Mesothelial cell of epicardium (in vitro differentiated cells): ENCODE measurements around the gene CCNK. TPM values are rescaled to one million over a fixed set of nuclear protein-coding genes. Genes with fewer than 3 reads are reported as not detected.

ENCODE experiments used
- DNase-seq, 2 experiments: peaks; one replicate each; pipeline ENCODE4 v3.0.0; 2021; ENCODE audit warnings: low spot score in 2 of 2; ENCODE audit not compliant: unreplicated experiment in 2 of 2
- H3K27ac Mint-ChIP-seq: 2 replicates; pipeline ENCODE4 v1.8.0; 2021; ENCODE audit warnings: mixed read lengths
- H3K27me3 Mint-ChIP-seq: 2 replicates; pipeline ENCODE4 v1.8.0; 2021; ENCODE audit warnings: low read depth, mixed read lengths
- H3K36me3 Mint-ChIP-seq: 2 replicates; pipeline ENCODE4 v1.8.0; 2021; ENCODE audit warnings: mixed read lengths
- H3K4me1 Mint-ChIP-seq: 2 replicates; pipeline ENCODE4 v1.8.0; 2021; ENCODE audit warnings: mixed read lengths
- H3K4me3 Mint-ChIP-seq: 2 replicates; pipeline ENCODE4 v1.8.0; 2021; ENCODE audit warnings: mild to moderate bottlenecking, moderate library complexity, mixed read lengths
- H3K9me3 Mint-ChIP-seq: 2 replicates; pipeline ENCODE4 v1.8.0; 2021; ENCODE audit warnings: mixed read lengths
- total RNA-seq: library from RNA; stranded (reverse); gene quantifications from 3 replicates; pipeline ENCODE4 v1.2.1, GENCODE V29; 2021
- TF ChIP-seq, protein P1 (sequence below): fragments of 200-600 bp; sonication (generic); IDR thresholded peaks from one replicate; pipeline ENCODE4 v1.5.0; 2021; ENCODE audit warnings: antibody characterized with exemption; ENCODE audit not compliant: unreplicated experiment

The CCNK gene
- total RNA-seq, 1 donor from 2014 or later, result 65.1 TPM

DNA sequence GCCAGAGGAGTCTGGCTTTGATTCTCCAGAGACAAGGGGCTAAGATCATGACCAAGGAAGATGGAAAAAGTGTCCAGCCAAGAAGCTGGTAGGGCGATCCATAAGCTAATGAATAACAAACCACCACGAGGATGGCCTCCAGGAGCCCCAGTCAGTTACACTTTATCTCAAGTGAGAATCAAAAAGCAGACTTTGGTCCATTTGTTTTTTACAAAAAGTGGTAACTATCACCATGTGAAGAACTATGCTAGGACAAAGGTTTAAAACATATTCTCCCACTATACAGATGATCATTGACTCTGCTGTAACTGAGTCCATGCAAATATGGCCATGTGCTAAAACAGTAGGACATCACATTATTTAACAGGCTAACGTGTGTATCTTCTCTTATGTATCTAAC lies 14.5 kb upstream of the CCNK start:
- no peak for DNase-seq
- H3K9me3 Mint-ChIP-seq, result no peaks in the 10 kb centered on the region
- H3K27me3 Mint-ChIP-seq, result no peaks in the 10 kb centered on the region
- peaks cover 6% of the 10 kb centered on the region for H3K36me3 Mint-ChIP-seq
- no peak overlapping the region for H3K27ac Mint-ChIP-seq
- TF ChIP-seq, protein P1, sequence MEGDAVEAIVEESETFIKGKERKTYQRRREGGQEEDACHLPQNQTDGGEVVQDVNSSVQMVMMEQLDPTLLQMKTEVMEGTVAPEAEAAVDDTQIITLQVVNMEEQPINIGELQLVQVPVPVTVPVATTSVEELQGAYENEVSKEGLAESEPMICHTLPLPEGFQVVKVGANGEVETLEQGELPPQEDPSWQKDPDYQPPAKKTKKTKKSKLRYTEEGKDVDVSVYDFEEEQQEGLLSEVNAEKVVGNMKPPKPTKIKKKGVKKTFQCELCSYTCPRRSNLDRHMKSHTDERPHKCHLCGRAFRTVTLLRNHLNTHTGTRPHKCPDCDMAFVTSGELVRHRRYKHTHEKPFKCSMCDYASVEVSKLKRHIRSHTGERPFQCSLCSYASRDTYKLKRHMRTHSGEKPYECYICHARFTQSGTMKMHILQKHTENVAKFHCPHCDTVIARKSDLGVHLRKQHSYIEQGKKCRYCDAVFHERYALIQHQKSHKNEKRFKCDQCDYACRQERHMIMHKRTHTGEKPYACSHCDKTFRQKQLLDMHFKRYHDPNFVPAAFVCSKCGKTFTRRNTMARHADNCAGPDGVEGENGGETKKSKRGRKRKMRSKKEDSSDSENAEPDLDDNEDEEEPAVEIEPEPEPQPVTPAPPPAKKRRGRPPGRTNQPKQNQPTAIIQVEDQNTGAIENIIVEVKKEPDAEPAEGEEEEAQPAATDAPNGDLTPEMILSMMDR, result no peak
- peaks cover 8% of the 10 kb centered on the region for H3K4me1 Mint-ChIP-seq
- no peak overlapping the region for H3K4me3 Mint-ChIP-seq

DNA sequence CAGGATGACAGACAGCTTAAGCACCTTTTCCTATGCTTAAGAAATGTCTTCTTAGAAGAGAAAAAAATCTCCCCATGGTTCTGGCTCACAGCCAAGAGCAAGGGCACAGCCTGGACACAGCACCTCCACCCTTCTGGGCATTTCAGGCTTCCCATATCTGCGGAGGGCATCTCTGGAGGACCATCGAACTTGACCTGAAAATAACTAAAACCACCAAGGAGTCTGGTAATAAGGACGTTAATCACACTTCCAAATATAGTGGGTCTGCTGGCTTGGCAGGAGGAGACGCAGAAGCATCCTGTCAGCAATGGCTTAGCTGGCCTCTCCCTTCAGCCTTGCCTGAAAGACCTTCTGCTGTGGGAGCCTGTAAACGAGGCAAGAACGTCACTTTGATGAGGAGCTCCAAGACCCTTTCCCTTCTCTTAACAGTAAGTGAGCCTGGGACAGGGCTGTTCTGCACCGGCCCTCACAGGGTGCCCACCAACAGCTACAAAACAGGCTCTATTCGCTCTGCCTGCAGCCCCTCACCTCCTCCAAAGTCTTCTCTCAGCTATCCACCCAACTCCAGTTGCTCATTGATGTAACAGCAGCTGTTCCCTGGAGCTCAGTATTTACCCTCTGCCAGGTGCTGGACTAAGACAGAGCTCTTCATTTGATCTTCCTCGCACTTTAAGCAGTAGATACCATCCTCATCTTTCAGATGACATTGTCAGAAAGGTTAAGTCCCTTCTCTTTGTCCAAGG lies 13.7 kb upstream of the CCNK start:
- Mint-ChIP-seq H3K27ac (peak overlapping the region; percentile 69), H3K4me3 (no peak overlapping the region), H3K27me3 (no peaks in the 10 kb centered on the region)

DNA sequence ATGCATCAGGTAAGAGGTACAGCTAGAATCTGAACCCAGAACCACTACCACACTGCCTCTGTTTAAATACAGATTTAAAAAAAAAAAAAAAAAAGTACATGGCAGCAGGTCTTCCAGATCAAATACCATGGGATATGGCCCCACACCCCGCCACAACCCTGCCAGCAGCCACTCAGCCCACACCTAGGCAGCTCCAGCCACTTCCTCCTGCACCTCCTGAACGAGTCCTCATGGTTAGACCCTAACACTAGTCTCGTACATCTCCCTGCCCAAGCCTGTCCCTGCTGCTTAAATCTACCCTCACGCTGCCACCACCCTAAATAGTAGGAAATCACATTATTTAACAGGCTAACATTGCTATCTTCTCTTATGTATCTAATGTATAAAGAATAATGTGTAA lies 13.1 kb upstream of the CCNK start:
- Mint-ChIP-seq H3K4me1 (peaks cover 8% of the 10 kb centered on the region), H3K27ac (no peak overlapping the region), H3K9me3 (no peaks in the 10 kb centered on the region), H3K27me3 (no peaks in the 10 kb centered on the region), H3K36me3 (no peaks in the 10 kb centered on the region), H3K4me3 (no peak overlapping the region)
- TF ChIP-seq, protein P1, result no peak
- DNase-seq, result no peak

More for the DNA sequence above, 13.7 kb upstream of the CCNK start:
- Mint-ChIP-seq H3K9me3 (no peaks in the 10 kb centered on the region), H3K4me1 (peaks cover 8% of the 10 kb centered on the region), H3K36me3 (peaks cover under 1% of the 10 kb centered on the region)
- no peak for DNase-seq
- TF ChIP-seq, protein P1, result no peak

DNA sequence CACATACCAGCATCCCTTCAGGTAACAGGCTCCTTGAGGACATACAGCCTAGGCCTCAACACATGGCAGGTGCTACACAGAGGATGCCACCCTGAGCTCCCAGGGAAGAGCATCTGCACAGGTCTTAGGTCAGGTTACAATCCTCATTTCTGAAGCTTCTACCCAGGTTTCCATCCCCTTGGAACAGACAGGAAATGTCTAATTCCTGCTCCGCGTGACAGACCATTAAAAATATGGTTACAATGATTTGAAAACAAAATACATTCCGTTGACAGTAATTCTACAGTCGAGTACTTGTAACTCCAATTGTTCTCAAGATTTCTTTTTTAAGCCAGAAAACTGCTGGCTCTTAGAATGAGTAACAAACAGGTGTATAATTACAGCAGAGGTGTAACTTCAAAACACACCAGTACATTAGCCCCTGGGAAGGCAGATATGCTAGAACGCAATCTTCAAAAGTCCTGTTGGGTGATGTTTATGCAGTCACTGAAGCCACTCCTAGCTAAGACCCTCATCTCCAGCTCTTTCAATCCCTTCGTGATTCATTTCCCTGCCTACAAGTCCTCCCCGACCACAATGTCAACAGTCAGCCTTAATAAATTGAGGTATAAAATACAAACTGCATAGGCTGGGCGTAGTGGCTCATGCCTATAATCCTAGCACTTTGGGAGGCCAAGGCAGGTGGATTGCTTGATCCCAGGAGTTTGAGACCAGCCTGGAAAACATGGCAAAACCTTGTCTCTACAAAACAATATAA lies 12.2 kb upstream of the CCNK start:
- Mint-ChIP-seq H3K27me3 (no peaks in the 10 kb centered on the region), H3K4me3 (no peak overlapping the region)
- DNase-seq, result no peak

DNA sequence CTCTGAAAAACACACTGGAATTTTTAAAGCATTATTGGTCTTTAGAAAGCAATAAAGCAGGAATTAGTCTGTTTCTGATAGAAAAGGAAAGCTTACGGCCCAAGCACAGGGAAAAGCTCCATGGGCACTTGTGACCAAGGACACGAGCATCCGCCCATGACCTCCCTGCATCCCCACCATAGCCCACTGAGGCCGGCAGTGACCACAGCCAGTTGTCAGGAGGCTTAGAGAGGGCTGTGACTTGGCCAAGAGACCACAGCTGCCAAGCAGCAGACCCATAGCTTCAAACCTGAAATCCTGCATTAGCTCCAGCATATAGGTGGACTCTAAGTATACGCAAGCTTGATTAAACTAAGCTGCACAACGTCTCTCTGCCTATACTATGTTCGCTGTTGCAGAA lies 9.5 kb upstream of the CCNK start:
- Mint-ChIP-seq H3K27ac (no peak overlapping the region), H3K27me3 (no peaks in the 10 kb centered on the region), H3K9me3 (no peaks in the 10 kb centered on the region), H3K4me3 (no peak overlapping the region), H3K36me3 (no peaks in the 10 kb centered on the region), H3K4me1 (peaks cover 16% of the 10 kb centered on the region)
- no peak for DNase-seq
- TF ChIP-seq, protein P1, result no peak

More for the DNA sequence above, 12.2 kb upstream of the CCNK start:
- TF ChIP-seq, protein P1, result no peak
- Mint-ChIP-seq H3K36me3 (no peaks in the 10 kb centered on the region), H3K27ac (no peak overlapping the region), H3K9me3 (no peaks in the 10 kb centered on the region), H3K4me1 (peaks cover 8% of the 10 kb centered on the region)
